CD4-positive, CD25-positive, alpha-beta regulatory T cell (primary cell): ENCODE results near the gene MARVELD3. TPM values are rescaled to one million over a fixed set of nuclear protein-coding genes. Genes with fewer than 3 reads are reported as not detected.

Experiments
- polyA plus RNA-seq, 4 donors: library from polyadenylated mRNA; unstranded; fragments of 300-500 nt; fragmentation: Illumina TruSeq; gene quantifications; one replicate each; pipeline ENCODE4 v1.2.3, GENCODE V29; 2021
- total RNA-seq: library from RNA; stranded (reverse); gene quantifications from one replicate; pipeline ENCODE4 v1.2.3, GENCODE V29; 2022

Gene MARVELD3
- total and polyA plus RNA-seq, 5 donors from 2014 or later, result not detected

Other genes starting within 250 kb of the MARVELD3 start
- not detected for gene TLE7, start 184.1 kb upstream of the MARVELD3 start, total RNA-seq
- not detected for gene TLE7, start 184.1 kb upstream of the MARVELD3 start, polyA plus RNA-seq
- 5.3 TPM for gene ZNF23, start 163.9 kb upstream of the MARVELD3 start, total RNA-seq
- 1 to 10 TPM; 4.0 to 6.2 (median 5.8) TPM for gene ZNF23, start 163.9 kb upstream of the MARVELD3 start, polyA plus RNA-seq
- 5.9 TPM for gene ZNF19, start 136.9 kb upstream of the MARVELD3 start, total RNA-seq
- gene ZNF19, start 136.9 kb upstream of the MARVELD3 start, polyA plus RNA-seq, result 1 to 10 TPM; 1.7 to 5.1 (median 2.4) TPM
- not detected for gene CHST4, start 99.8 kb upstream of the MARVELD3 start, total RNA-seq
- gene CHST4, start 99.8 kb upstream of the MARVELD3 start, polyA plus RNA-seq, result not detected
- not detected for gene TAT, start 49.1 kb upstream of the MARVELD3 start, total RNA-seq
- gene TAT, start 49.1 kb upstream of the MARVELD3 start, polyA plus RNA-seq, result under 1 TPM in 3 of 4 donors, not detected in 1; 0.06 to 0.23 (median 0.14) TPM
- gene PHLPP2, start 98.5 kb downstream of the MARVELD3 start, total RNA-seq, result 10.1 TPM
- 1 to 10 TPM; 1.7 to 2.6 (median 2.3) TPM for gene PHLPP2, start 98.5 kb downstream of the MARVELD3 start, polyA plus RNA-seq
- 190 TPM for gene AP1G1, start 182.7 kb downstream of the MARVELD3 start, total RNA-seq
- gene AP1G1, start 182.7 kb downstream of the MARVELD3 start, polyA plus RNA-seq, result 10 to 100 TPM; 11.7 to 13.9 (median 12.8) TPM
- gene ATXN1L, start 219.8 kb downstream of the MARVELD3 start, total RNA-seq, result 46.8 TPM
- 10 to 100 TPM in 2 of 4 donors, 1 to 10 TPM in 2; 7.7 to 14.0 (median 10.3) TPM for gene ATXN1L, start 219.8 kb downstream of the MARVELD3 start, polyA plus RNA-seq